Measurements from ENCODE around the gene CYP39A1. TPM values are rescaled to one million over a fixed set of nuclear protein-coding genes. Genes with fewer than 3 reads are reported as not detected.
"Not testable (repeated sequence)": the region's sequence is repeated elsewhere in the genome, so short reads cannot be mapped to it uniquely, and the experiment has no call there.

CYP39A1 gene
- total and polyA plus RNA-seq, 2 experiments from 2014 or later: 1.5 to 3.5 TPM

DNA sequence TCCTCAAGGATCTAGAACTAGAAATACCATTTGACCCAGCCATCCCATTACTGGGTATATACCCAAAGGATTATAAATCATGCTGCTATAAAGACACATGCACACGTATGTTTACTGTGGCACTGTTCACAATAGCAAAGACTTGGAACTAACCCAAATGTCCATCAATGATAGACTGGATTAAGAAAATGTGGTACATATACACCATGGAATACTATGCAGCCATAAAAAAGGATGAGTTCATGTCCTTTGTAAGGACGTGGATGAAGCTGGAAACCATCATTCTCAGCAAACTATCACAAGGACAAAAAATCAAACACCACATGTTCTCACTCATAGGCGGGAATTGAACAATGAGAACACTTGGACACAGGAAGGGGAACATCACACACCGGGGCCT lies 4.5 kb downstream of the CYP39A1 start:
- not testable (repeated sequence) for ATAC-seq; H4K20me1 ChIP-seq (replicated peaks; ENCODE audit: insufficient read depth); H3K27me3 Mint-ChIP-seq (ENCODE audit: insufficient read depth, low read depth, poor library complexity); H3K9me2 ChIP-seq (ENCODE audit: insufficient read depth); H3K79me2 ChIP-seq (replicated peaks; ENCODE audit: insufficient read depth); H3K4me1 ChIP-seq (ENCODE audit: insufficient read depth); H3K9me3 Mint-ChIP-seq; H2AFZ ChIP-seq; DNase-seq (ENCODE audit: low spot score); H3K36me3 Mint-ChIP-seq (ENCODE audit: low read depth); H3K27ac ChIP-seq (ENCODE audit: low read depth); H3K36me3 ChIP-seq (ENCODE audit: insufficient read depth); H3K4me3 ChIP-seq; H3K4me1 Mint-ChIP-seq; H3K4me2 ChIP-seq; H3K27ac Mint-ChIP-seq; H3K27me3 ChIP-seq (ENCODE audit: insufficient read depth); H3F3A ChIP-seq (replicated peaks; ENCODE audit: low read depth); H3K4me3 Mint-ChIP-seq

DNA sequence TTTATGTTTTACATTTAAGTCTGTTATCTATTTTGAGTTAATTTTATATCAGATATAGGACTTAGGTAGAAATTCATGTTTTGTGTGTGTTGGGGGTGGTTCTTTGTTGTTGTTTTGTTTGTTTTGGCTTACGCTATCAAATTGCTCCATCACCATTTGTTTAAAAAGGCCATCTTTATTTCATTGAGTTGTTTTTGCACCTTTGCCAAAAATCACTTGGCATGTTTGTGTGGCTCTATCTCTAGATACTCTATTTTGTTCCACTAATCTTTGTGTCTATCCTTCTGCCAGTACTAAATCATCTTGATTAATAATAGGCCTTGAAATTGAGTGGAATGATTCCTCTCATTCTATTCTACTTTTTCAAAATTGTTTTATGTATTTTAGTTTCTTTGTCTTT lies 7.4 kb downstream of the CYP39A1 start:
- Mint-ChIP-seq H3K4me3 (no peak overlapping the region), H3K36me3 (ENCODE audit: low read depth) (no peaks in the 10 kb centered on the region), H3K4me1 (peaks cover 3% of the 10 kb centered on the region; the same call in 1 of the 3 replicates), H3K27ac (no peak overlapping the region), H3K9me3 (no peaks in the 10 kb centered on the region), H3K27me3 (ENCODE audit: insufficient read depth, low read depth, poor library complexity) (no peaks in the 10 kb centered on the region)
- Histone ChIP-seq H3K27ac (ENCODE audit: low read depth) (no peak overlapping the region), H3K4me3 (no peak overlapping the region), H3K79me2 (replicated peaks; ENCODE audit: insufficient read depth) (no peaks in the 10 kb centered on the region), H3K4me2 (no peak overlapping the region), H3K4me1 (ENCODE audit: insufficient read depth) (no peaks in the 10 kb centered on the region), H3K9me2 (ENCODE audit: insufficient read depth) (no peaks in the 10 kb centered on the region), H2AFZ (no peak overlapping the region), H3K27me3 (ENCODE audit: insufficient read depth) (no peaks in the 10 kb centered on the region), H4K20me1 (replicated peaks; ENCODE audit: insufficient read depth) (no peaks in the 10 kb centered on the region), H3K36me3 (ENCODE audit: insufficient read depth) (no peaks in the 10 kb centered on the region), H3F3A (replicated peaks; ENCODE audit: low read depth) (no peaks in the 10 kb centered on the region)
- DNase-seq (ENCODE audit: low spot score) (no peak), ATAC-seq (no peak)
- TF ChIP-seq, protein P1, sequence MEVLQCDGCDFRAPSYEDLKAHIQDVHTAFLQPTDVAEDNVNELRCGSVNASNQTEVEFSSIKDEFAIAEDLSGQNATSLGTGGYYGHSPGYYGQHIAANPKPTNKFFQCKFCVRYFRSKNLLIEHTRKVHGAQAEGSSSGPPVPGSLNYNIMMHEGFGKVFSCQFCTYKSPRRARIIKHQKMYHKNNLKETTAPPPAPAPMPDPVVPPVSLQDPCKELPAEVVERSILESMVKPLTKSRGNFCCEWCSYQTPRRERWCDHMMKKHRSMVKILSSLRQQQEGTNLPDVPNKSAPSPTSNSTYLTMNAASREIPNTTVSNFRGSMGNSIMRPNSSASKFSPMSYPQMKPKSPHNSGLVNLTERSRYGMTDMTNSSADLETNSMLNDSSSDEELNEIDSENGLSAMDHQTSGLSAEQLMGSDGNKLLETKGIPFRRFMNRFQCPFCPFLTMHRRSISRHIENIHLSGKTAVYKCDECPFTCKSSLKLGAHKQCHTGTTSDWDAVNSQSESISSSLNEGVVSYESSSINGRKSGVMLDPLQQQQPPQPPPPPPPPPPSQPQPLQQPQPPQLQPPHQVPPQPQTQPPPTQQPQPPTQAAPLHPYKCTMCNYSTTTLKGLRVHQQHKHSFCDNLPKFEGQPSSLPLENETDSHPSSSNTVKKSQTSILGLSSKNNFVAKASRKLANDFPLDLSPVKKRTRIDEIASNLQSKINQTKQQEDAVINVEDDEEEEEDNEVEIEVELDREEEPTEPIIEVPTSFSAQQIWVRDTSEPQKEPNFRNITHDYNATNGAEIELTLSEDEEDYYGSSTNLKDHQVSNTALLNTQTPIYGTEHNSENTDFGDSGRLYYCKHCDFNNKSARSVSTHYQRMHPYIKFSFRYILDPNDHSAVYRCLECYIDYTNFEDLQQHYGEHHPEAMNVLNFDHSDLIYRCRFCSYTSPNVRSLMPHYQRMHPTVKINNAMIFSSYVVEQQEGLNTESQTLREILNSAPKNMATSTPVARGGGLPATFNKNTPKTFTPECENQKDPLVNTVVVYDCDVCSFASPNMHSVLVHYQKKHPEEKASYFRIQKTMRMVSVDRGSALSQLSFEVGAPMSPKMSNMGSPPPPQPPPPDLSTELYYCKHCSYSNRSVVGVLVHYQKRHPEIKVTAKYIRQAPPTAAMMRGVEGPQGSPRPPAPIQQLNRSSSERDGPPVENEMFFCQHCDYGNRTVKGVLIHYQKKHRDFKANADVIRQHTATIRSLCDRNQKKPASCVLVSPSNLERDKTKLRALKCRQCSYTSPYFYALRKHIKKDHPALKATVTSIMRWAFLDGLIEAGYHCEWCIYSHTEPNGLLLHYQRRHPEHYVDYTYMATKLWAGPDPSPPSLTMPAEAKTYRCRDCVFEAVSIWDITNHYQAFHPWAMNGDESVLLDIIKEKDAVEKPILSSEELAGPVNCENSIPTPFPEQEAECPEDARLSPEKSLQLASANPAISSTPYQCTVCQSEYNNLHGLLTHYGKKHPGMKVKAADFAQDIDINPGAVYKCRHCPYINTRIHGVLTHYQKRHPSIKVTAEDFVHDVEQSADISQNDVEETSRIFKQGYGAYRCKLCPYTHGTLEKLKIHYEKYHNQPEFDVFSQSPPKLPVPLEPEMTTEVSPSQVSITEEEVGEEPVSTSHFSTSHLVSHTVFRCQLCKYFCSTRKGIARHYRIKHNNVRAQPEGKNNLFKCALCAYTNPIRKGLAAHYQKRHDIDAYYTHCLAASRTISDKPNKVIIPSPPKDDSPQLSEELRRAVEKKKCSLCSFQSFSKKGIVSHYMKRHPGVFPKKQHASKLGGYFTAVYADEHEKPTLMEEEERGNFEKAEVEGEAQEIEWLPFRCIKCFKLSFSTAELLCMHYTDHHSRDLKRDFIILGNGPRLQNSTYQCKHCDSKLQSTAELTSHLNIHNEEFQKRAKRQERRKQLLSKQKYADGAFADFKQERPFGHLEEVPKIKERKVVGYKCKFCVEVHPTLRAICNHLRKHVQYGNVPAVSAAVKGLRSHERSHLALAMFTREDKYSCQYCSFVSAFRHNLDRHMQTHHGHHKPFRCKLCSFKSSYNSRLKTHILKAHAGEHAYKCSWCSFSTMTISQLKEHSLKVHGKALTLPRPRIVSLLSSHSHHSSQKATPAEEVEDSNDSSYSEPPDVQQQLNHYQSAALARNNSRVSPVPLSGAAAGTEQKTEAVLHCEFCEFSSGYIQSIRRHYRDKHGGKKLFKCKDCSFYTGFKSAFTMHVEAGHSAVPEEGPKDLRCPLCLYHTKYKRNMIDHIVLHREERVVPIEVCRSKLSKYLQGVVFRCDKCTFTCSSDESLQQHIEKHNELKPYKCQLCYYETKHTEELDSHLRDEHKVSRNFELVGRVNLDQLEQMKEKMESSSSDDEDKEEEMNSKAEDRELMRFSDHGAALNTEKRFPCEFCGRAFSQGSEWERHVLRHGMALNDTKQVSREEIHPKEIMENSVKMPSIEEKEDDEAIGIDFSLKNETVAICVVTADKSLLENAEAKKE (CRISPR knock-in tag; IDR thresholded peaks at IDR 0.05): no peak
- no peak for TF ChIP-seq CREB1 (CRISPR knock-in tag; IDR thresholded peaks at IDR 0.05; ENCODE audit: low read depth)
- no peak for TF ChIP-seq ZNF114 (CRISPR knock-in tag; IDR thresholded peaks at IDR 0.05)
- no peak for TF ChIP-seq EZH2phosphoT487 (IDR thresholded peaks at IDR 0.05; ENCODE audit: unreplicated experiment)
- TF ChIP-seq, protein P2, sequence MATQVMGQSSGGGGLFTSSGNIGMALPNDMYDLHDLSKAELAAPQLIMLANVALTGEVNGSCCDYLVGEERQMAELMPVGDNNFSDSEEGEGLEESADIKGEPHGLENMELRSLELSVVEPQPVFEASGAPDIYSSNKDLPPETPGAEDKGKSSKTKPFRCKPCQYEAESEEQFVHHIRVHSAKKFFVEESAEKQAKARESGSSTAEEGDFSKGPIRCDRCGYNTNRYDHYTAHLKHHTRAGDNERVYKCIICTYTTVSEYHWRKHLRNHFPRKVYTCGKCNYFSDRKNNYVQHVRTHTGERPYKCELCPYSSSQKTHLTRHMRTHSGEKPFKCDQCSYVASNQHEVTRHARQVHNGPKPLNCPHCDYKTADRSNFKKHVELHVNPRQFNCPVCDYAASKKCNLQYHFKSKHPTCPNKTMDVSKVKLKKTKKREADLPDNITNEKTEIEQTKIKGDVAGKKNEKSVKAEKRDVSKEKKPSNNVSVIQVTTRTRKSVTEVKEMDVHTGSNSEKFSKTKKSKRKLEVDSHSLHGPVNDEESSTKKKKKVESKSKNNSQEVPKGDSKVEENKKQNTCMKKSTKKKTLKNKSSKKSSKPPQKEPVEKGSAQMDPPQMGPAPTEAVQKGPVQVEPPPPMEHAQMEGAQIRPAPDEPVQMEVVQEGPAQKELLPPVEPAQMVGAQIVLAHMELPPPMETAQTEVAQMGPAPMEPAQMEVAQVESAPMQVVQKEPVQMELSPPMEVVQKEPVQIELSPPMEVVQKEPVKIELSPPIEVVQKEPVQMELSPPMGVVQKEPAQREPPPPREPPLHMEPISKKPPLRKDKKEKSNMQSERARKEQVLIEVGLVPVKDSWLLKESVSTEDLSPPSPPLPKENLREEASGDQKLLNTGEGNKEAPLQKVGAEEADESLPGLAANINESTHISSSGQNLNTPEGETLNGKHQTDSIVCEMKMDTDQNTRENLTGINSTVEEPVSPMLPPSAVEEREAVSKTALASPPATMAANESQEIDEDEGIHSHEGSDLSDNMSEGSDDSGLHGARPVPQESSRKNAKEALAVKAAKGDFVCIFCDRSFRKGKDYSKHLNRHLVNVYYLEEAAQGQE (IDR thresholded peaks at IDR 0.05; ENCODE audit: unreplicated experiment): no peak
- no peak for TF ChIP-seq ZNF331 (CRISPR knock-in tag; IDR thresholded peaks at IDR 0.05; ENCODE audit: low read depth)
- TF ChIP-seq, protein P3, sequence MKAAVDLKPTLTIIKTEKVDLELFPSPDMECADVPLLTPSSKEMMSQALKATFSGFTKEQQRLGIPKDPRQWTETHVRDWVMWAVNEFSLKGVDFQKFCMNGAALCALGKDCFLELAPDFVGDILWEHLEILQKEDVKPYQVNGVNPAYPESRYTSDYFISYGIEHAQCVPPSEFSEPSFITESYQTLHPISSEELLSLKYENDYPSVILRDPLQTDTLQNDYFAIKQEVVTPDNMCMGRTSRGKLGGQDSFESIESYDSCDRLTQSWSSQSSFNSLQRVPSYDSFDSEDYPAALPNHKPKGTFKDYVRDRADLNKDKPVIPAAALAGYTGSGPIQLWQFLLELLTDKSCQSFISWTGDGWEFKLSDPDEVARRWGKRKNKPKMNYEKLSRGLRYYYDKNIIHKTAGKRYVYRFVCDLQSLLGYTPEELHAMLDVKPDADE (IDR thresholded peaks at IDR 0.05): no peak
- no peak for TF ChIP-seq EZH2 (IDR thresholded peaks at IDR 0.05; ENCODE audit: low read depth, unreplicated experiment)
- TF ChIP-seq POLR2AphosphoS5 (IDR thresholded peaks at IDR 0.05; ENCODE audit: low read depth): no peak
- no peak for TF ChIP-seq NANOG (IDR thresholded peaks at IDR 0.05; ENCODE audit: borderline replicate concordance)
- TF ChIP-seq STAT1 (IDR thresholded peaks at IDR 0.05; ENCODE audit: unreplicated experiment): no peak
